KMS-11 (cell line): ENCODE results near the gene XPC.
A peak's percentile ranks its signal among the peaks of the same experiment; 100 is the strongest.

ENCODE experiments used
- H2AFZ ChIP-seq: fragments of 200-600 bp; sonication (generic); 2 replicates; pipeline ENCODE4 v1.6.1; 2016; ENCODE audit warnings: antibody characterized with exemption, mixed run types, low read depth
- H3K27ac ChIP-seq: fragments of 200-600 bp; sonication (generic); 2 replicates; pipeline ENCODE4 v1.6.1; 2016; ENCODE audit warnings: mild to moderate bottlenecking, mixed run types
- H3K27me3 ChIP-seq: fragments of 200-600 bp; sonication (generic); 2 replicates; pipeline ENCODE4 v1.6.1; 2017; ENCODE audit warnings: mild to moderate bottlenecking, low read depth, mixed run types, moderate library complexity; ENCODE audit not compliant: insufficient read depth
- H3K36me3 ChIP-seq: fragments of 200-600 bp; sonication (generic); 2 replicates; pipeline ENCODE4 v1.6.1; 2017; ENCODE audit warnings: mild to moderate bottlenecking, mixed run types; ENCODE audit not compliant: insufficient read depth
- H3K4me1 ChIP-seq: fragments of 200-600 bp; sonication (generic); 2 replicates; pipeline ENCODE4 v1.6.1; 2016; ENCODE audit warnings: mild to moderate bottlenecking, low read depth, mixed run types; ENCODE audit not compliant: poor library complexity, severe bottlenecking
- H3K4me2 ChIP-seq: fragments of 200-600 bp; sonication (generic); 2 replicates; pipeline ENCODE4 v1.7.0; 2016; ENCODE audit warnings: mild to moderate bottlenecking, mixed run types
- H3K4me3 ChIP-seq: fragments of 200-600 bp; sonication (generic); IDR thresholded peaks from 2 replicates; pipeline ENCODE4 v1.6.1; 2017; ENCODE audit warnings: low read depth, low read length, mixed read lengths; ENCODE audit not compliant: insufficient read depth
- H3K79me2 ChIP-seq: fragments of 200-600 bp; sonication (generic); 2 replicates; pipeline ENCODE4 v1.6.1; 2016; ENCODE audit warnings: low read depth, mixed run types; ENCODE audit not compliant: insufficient read depth
- H3K9ac ChIP-seq: fragments of 200-600 bp; sonication (generic); 2 replicates; pipeline ENCODE4 v1.6.1; 2016; ENCODE audit warnings: mild to moderate bottlenecking, mixed run types
- H4K20me1 ChIP-seq: fragments of 200-600 bp; sonication (generic); 2 replicates; pipeline ENCODE4 v1.6.1; 2016; ENCODE audit warnings: mild to moderate bottlenecking, mixed run types; ENCODE audit not compliant: insufficient read depth
- CTCF ChIP-seq: fragments of 200-600 bp; sonication (generic); conservative IDR thresholded peaks from 2 replicates; pipeline ENCODE4 v1.6.1; 2017; ENCODE audit warnings: low read depth, mild to moderate bottlenecking, antibody characterized with exemption, low read length, moderate library complexity, mixed read lengths

Gene XPC

GRCh38 chr3:14147066-14147435 is 31.4 kb downstream of the XPC start:
- no peak overlapping the region for H3K27ac ChIP-seq
- no peak for TF ChIP-seq CTCF
- H3K27me3 ChIP-seq: no peaks in the 10 kb centered on the region
- no peak overlapping the region for H2AFZ ChIP-seq
- no peaks in the 10 kb centered on the region for H4K20me1 ChIP-seq
- no peak overlapping the region for H3K9ac ChIP-seq
- H3K4me1 ChIP-seq: peaks cover 25% of the 10 kb centered on the region
- H3K4me3 ChIP-seq: no peak overlapping the region
- H3K79me2 ChIP-seq: no peaks in the 10 kb centered on the region
- H3K4me2 ChIP-seq: no peak overlapping the region
- H3K36me3 ChIP-seq: no peaks in the 10 kb centered on the region

DNA sequence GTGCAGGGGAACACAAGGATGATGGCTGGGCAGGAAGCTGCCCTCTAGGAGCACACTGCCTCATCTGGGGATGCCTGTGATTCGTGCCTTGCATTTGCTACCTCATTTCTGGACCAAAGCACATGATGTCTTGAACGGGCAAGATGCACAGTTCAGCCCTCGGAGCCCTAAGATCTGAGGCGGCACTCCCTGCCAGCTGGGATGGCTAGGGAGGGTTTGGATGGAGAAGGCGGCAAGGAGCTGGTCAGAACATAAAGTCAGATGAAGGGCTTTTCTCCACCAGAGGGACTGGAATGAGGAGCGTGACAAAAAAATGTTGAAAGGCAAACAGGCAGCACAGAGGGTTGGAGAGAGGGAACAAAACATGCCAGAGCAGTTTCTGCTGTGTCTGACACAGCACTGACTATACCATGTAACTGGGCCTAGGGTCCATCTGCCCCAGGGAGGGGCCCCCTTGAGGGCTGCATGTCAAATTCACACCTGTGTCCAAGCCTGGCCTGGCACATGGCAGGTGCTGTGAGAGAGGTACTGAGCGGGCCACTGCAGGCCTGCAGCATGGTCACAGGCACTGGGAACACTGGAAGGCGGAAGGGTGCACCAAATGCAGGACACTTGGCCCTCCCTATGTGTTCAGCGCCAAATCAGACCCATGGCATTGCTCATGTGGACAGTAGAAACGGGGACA is 31.9 kb downstream of the XPC start:
- no peak overlapping the region for H3K4me3 ChIP-seq
- H3K79me2 ChIP-seq: no peaks in the 10 kb centered on the region
- H3K4me2 ChIP-seq: no peak overlapping the region
- H3K4me1 ChIP-seq: peaks cover 25% of the 10 kb centered on the region
- no peak overlapping the region for H2AFZ ChIP-seq
- H3K27me3 ChIP-seq: no peaks in the 10 kb centered on the region
- no peak for TF ChIP-seq CTCF
- H4K20me1 ChIP-seq: no peaks in the 10 kb centered on the region
- H3K36me3 ChIP-seq: no peaks in the 10 kb centered on the region
- no peak overlapping the region for H3K9ac ChIP-seq
- no peak overlapping the region for H3K27ac ChIP-seq

- Histone ChIP-seq H3K79me2 (no peaks in the 10 kb centered on the region), H4K20me1 (no peaks in the 10 kb centered on the region), H2AFZ (no peak overlapping the region), H3K4me2 (no peak overlapping the region), H3K9ac (no peak overlapping the region), H3K4me3 (no peak overlapping the region), H3K27me3 (no peaks in the 10 kb centered on the region), H3K4me1 (peaks cover 25% of the 10 kb centered on the region), H3K36me3 (no peaks in the 10 kb centered on the region), H3K27ac (no peak overlapping the region)
- TF ChIP-seq CTCF: no peak
These were observed 32.6 kb downstream of the XPC start for GRCh38 chr3:14145670-14146380.

DNA sequence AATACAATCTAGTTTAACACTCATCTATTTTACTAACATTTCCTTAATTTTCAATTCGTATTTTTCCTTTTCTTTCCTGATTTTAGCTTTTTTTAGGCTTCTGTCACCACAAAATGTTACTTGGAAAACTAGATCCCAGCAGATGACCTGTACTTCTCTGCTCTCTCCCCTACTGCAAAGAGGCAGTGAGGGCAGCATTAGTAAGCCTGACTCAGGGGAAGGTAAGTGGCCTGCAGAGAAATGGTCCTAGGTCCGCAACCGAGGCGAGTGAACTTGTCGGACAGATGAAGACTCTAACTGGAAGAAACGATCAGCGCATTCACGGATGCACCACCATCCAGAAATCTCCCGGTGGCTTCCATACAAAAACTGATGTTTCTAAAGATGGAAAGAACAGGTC is 33.2 kb downstream of the XPC start:
- H4K20me1 ChIP-seq: no peaks in the 10 kb centered on the region
- H3K4me2 ChIP-seq: 0 out of 2 replicates have a peak overlapping the region, but pooled peaks have one; percentile 68
- H3K4me1 ChIP-seq: peaks cover 25% of the 10 kb centered on the region
- H3K27me3 ChIP-seq: no peaks in the 10 kb centered on the region
- no peak overlapping the region for H3K4me3 ChIP-seq
- peak overlapping the region; percentile 63 for H3K9ac ChIP-seq
- no peaks in the 10 kb centered on the region for H3K36me3 ChIP-seq
- peak overlapping the region; percentile 91 for H3K27ac ChIP-seq
- H2AFZ ChIP-seq: no peak overlapping the region
- no peaks in the 10 kb centered on the region for H3K79me2 ChIP-seq
- TF ChIP-seq CTCF: no peak
